Tibial nerve (tissue), 3 donors: ENCODE measurements around the gene SURF4.

Source experiments
- CTCF ChIP-seq, 5 experiments: fragments of 200-600 bp in 3 of 5; fragments of 450-650 bp in 2 of 5; sonication (generic) in 3 of 5; IDR thresholded peaks; one replicate each; pipeline ENCODE4 v1.5.1; 2016 to 2019; ENCODE audit warnings: antibody characterized with exemption in 5 of 5, mild to moderate bottlenecking in 3 of 5, moderate library complexity in 2 of 5
- POLR2A ChIP-seq, 2 donors: fragments of 450-650 bp; IDR thresholded peaks; one replicate each; pipeline ENCODE4 v1.6.1; 2017; ENCODE audit warnings: antibody characterized with exemption in 2 of 2, mild to moderate bottlenecking in 2 of 2, moderate library complexity in 2 of 2

- TF ChIP-seq CTCF (IDR thresholded peaks at IDR 0.05) (no peak), POLR2A (IDR thresholded peaks at IDR 0.05) (no peak)
Observed at GRCh38 chr9:133334161-133334560, 41.7 kb downstream of the SURF4 start.
